ENCODE data around the gene PNPLA7. TPM values are rescaled to one million over a fixed set of nuclear protein-coding genes. Genes with fewer than 3 reads are reported as not detected.

The PNPLA7 gene
- polyA plus RNA-seq, 1 of the 3 experiments (the other 2 are of a cell fraction), result 0.99 TPM

- Histone ChIP-seq H3K4me2 (no peak overlapping the region), H3K27ac (ENCODE audit: low read depth in 2 of 2, low read length in 1 of 2) (no peak overlapping the region), H3K27me3 (ENCODE audit: insufficient read depth) (no peaks in the 10 kb centered on the region), H3K36me3 (replicated peaks in 1 of 2; ENCODE audit: control insufficient read depth in 1 of 2, insufficient read depth in 2 of 2, low read length in 1 of 2) (peaks cover 9 to 59% of the 10 kb centered on the region in 2 experiments), H3F3A (replicated peaks; ENCODE audit: insufficient read depth) (no peaks in the 10 kb centered on the region), H3K9me3 (no peaks in the 10 kb centered on the region), H3K4me3 (ENCODE audit: low read depth in 2 of 2, low read length in 1 of 2) (no peak overlapping the region), H3K9ac (no peak overlapping the region), H2AFZ (ENCODE audit: low read depth) (no peak overlapping the region), H3K9me2 (no peaks in the 10 kb centered on the region), H3K79me2 (ENCODE audit: insufficient read depth) (peaks cover 21% of the 10 kb centered on the region), H4K20me1 (ENCODE audit: insufficient read depth) (peaks cover 19% of the 10 kb centered on the region), H3K4me1 (ENCODE audit: control insufficient read depth in 1 of 2, insufficient read depth in 2 of 2, low read depth in 1 of 2, low read length in 1 of 2) (peaks cover 9 to 18% of the 10 kb centered on the region in 2 experiments; a peak in 2 of 4 replicates)
- TF ChIP-seq ELF1 (IDR thresholded peaks at IDR 0.05) (no peak), REST (IDR thresholded peaks at IDR 0.05; ENCODE audit: low read depth, low read length) (no peak), FOSL2 (IDR thresholded peaks at IDR 0.05; ENCODE audit: borderline replicate concordance, low read depth) (no peak)
- CTCF ChIA-PET, result interaction anchor here (0.9 to 2.2 kb wide), 2 partner anchors 8 to 12 kb away, joined by 3 to 27 read pairs; partner anchors contain the start of gene DPH7
- 83% methylated on average over 2 of the region's 14 CpGs for WGBS (ENCODE audit: low lambda C conversion rate)
- no peak for DNase-seq
- POLR2A ChIA-PET, result no interaction called here
Measured at GRCh38 chr9:137586854-137587253, 36.7 kb upstream of the PNPLA7 start.

GRCh38 chr9:137583957-137584356 is 33.8 kb upstream of the PNPLA7 start:
- no peaks in the 10 kb centered on the region for H3K27me3 ChIP-seq (ENCODE audit: insufficient read depth)
- no peak overlapping the region for H2AFZ ChIP-seq (ENCODE audit: low read depth)
- H3K9ac ChIP-seq, result no peak overlapping the region
- no peak overlapping the region for H3K27ac ChIP-seq (ENCODE audit: low read depth in 2 of 2, low read length in 1 of 2)
- no peak for DNase-seq
- H4K20me1 ChIP-seq (ENCODE audit: insufficient read depth), result peaks cover 14% of the 10 kb centered on the region; the same call in 1 of the 2 replicates
- no peak for TF ChIP-seq USF1 (IDR thresholded peaks at IDR 0.05; ENCODE audit: borderline replicate concordance, low read depth)
- peaks cover 2% of the 10 kb centered on the region for H3F3A ChIP-seq (replicated peaks; ENCODE audit: insufficient read depth)
- WGBS (ENCODE audit: low lambda C conversion rate), result 100% methylated on average over 3 of the region's 8 CpGs
- H3K4me3 ChIP-seq (ENCODE audit: low read depth in 2 of 2, low read length in 1 of 2), result no peak overlapping the region
- H3K4me2 ChIP-seq, result no peak overlapping the region
- H3K9me3 ChIP-seq, result no peaks in the 10 kb centered on the region
- peaks cover 4 to 9% of the 10 kb centered on the region in 2 experiments; a peak in 2 of 4 replicates for H3K4me1 ChIP-seq (ENCODE audit: control insufficient read depth in 1 of 2, insufficient read depth in 2 of 2, low read depth in 1 of 2, low read length in 1 of 2)
- ChIA-PET POLR2A (no interaction called here), CTCF (no interaction called here)
- H3K79me2 ChIP-seq (ENCODE audit: insufficient read depth), result peaks cover 13% of the 10 kb centered on the region; the same call in 1 of the 2 replicates
- peaks cover 9 to 71% of the 10 kb centered on the region in 2 experiments for H3K36me3 ChIP-seq (replicated peaks in 1 of 2; ENCODE audit: control insufficient read depth in 1 of 2, insufficient read depth in 2 of 2, low read length in 1 of 2)
- no peaks in the 10 kb centered on the region for H3K9me2 ChIP-seq

GRCh38 chr9:137583347-137583746 is 33.1 kb upstream of the PNPLA7 start:
- peaks cover 8% of the 10 kb centered on the region; the same call in 1 of the 2 replicates for H4K20me1 ChIP-seq (ENCODE audit: insufficient read depth)
- TF ChIP-seq TCF12 (IDR thresholded peaks at IDR 0.05) (no peak), GATA2 (CRISPR knock-in tag; IDR thresholded peaks at IDR 0.05) (no peak), FOXM1 (IDR thresholded peaks at IDR 0.05; ENCODE audit: low read depth) (no peak), SIN3A (IDR thresholded peaks at IDR 0.05; ENCODE audit: borderline replicate concordance, low read depth, low read length) (no peak), TAF1 (IDR thresholded peaks at IDR 0.05; ENCODE audit: borderline replicate concordance, low read depth, low read length) (no peak), IRF3 (IDR thresholded peaks at IDR 0.05; ENCODE audit: low read depth, low read length) (no peak), RAD21 (IDR thresholded peaks at IDR 0.05; ENCODE audit: low read length) (no peak)

More at GRCh38 chr9:137583347-137583746, 33.1 kb upstream of the PNPLA7 start:
- Histone ChIP-seq H3K9me2 (no peaks in the 10 kb centered on the region), H3K36me3 (replicated peaks in 1 of 2; ENCODE audit: control insufficient read depth in 1 of 2, insufficient read depth in 2 of 2, low read length in 1 of 2) (peaks cover 7 to 69% of the 10 kb centered on the region in 2 experiments), H3K4me3 (ENCODE audit: low read depth in 2 of 2, low read length in 1 of 2) (no peak overlapping the region), H3K9me3 (no peaks in the 10 kb centered on the region), H2AFZ (ENCODE audit: low read depth) (no peak overlapping the region), H3K79me2 (ENCODE audit: insufficient read depth) (peaks cover 9% of the 10 kb centered on the region), H3F3A (replicated peaks; ENCODE audit: insufficient read depth) (peaks cover 3% of the 10 kb centered on the region), H3K4me2 (no peak overlapping the region), H3K27ac (ENCODE audit: low read depth in 2 of 2, low read length in 1 of 2) (no peak overlapping the region), H3K9ac (no peak overlapping the region), H3K4me1 (ENCODE audit: control insufficient read depth in 1 of 2, insufficient read depth in 2 of 2, low read depth in 1 of 2, low read length in 1 of 2) (peaks cover 0 to 4% of the 10 kb centered on the region in 2 experiments; a peak in 1 of 4 replicates), H3K27me3 (ENCODE audit: insufficient read depth) (no peaks in the 10 kb centered on the region)
- ChIA-PET POLR2A (no interaction called here), CTCF (no interaction called here)
- no peak for DNase-seq
- 93% methylated on average over 11 of the region's 14 CpGs for WGBS (ENCODE audit: low lambda C conversion rate)

Measured in SK-N-SH (cell line).